Measurements from ENCODE around the gene SFXN5. TPM values are rescaled to one million over a fixed set of nuclear protein-coding genes. Genes with fewer than 3 reads are reported as not detected.

The SFXN5 gene
- total and polyA plus RNA-seq, 2 of the 4 experiments (the other 2 are of a cell fraction): 8.6 to 17.0 TPM

DNA sequence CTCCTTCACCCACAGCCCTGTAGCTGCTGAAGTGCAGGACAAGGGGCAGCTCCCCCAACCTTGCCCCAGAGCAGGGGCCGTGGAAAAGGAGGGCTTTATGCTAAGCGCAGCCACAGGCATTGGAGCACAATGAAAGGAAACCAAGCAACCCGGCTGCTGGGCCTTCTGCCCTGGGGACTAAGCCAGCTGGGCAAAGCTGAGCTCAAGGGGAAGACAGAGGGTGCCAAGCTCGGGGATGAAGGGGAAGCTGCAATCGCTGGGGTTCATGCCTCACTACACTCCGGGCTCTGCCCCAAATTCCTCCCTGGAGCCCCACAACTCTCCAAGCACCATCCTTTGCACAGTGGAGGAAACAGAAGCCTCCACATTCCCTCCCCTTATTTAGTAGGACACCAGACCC is 12.4 kb downstream of the SFXN5 start:
- Histone ChIP-seq H4K5ac (ENCODE audit: low read depth, low read length) (no peak overlapping the region), H2BK20ac (ENCODE audit: low read depth, low read length) (no peak overlapping the region)
- dilution Hi-C loops (cut with HindIII; ENCODE audit: low sequenced_read_pairs, unreplicated experiment): no loop called here

More for the DNA sequence above, 12.4 kb downstream of the SFXN5 start:
- ChIA-PET CTCF (no interaction called here), POLR2A (ENCODE audit: unreplicated experiment) (no interaction called here)
- Histone ChIP-seq H3K9me3 (ENCODE audit: control insufficient read depth, insufficient read depth, low read length) (peaks cover 2% of the 10 kb centered on the region; the same call in 1 of the 2 replicates), H2BK120ac (ENCODE audit: low read depth, low read length) (no peak overlapping the region), H3K27ac (ENCODE audit: insufficient read depth, low read length) (no peak overlapping the region), H3K4me2 (ENCODE audit: low read depth, low read length) (no peak overlapping the region), H3K23ac (ENCODE audit: low read depth, low read length) (no peak overlapping the region), H3K4ac (ENCODE audit: low read depth, low read length) (no peak overlapping the region), H3K56ac (ENCODE audit: extremely low read depth, insufficient read depth, low read length) (no peak overlapping the region), H3K36me3 (ENCODE audit: control insufficient read depth, insufficient read depth, low read length) (peaks cover 6% of the 10 kb centered on the region), H3K27me3 (ENCODE audit: control insufficient read depth, insufficient read depth, low read length) (no peaks in the 10 kb centered on the region), H2AFZ (replicated peaks; ENCODE audit: low read length, poor library complexity) (no peak overlapping the region), H2AK9ac (replicated peaks; ENCODE audit: low read depth, low read length, poor library complexity) (no peak overlapping the region), H3K9ac (ENCODE audit: low read depth, low read length) (no peak overlapping the region), H3K79me1 (ENCODE audit: low read depth in 1 of 2, low read length in 2 of 2) (peaks cover 18 to 45% of the 10 kb centered on the region in 2 experiments), H2BK15ac (ENCODE audit: low read depth, low read length) (no peak overlapping the region), H3K18ac (ENCODE audit: low read depth, low read length) (no peak overlapping the region), H4K20me1 (ENCODE audit: insufficient read depth, low read length) (0 out of 2 replicates have a peak, but pooled peaks cover 3% of the 10 kb centered on the region), H2AK5ac (ENCODE audit: low read depth, low read length) (no peak overlapping the region), H2BK5ac (ENCODE audit: low read depth, low read length, poor library complexity, severe bottlenecking) (no peak overlapping the region), H3K9me1 (ENCODE audit: insufficient read depth, low read length) (peaks cover 6% of the 10 kb centered on the region), H4K8ac (ENCODE audit: low read depth in 2 of 2, low read length in 2 of 2) (no peak overlapping the region), H3K4me1 (ENCODE audit: control insufficient read depth, insufficient read depth, low read length) (peaks cover 9% of the 10 kb centered on the region), H3K14ac (replicated peaks; ENCODE audit: low read depth, low read length) (no peak overlapping the region), H3K4me3 (ENCODE audit: insufficient read depth, low read depth, low read length) (no peak overlapping the region), H4K91ac (ENCODE audit: insufficient read depth, low read depth, low read length) (no peak overlapping the region)
- BruUV-seq (replicated peaks): no TSS peak
- in situ Hi-C loops (cut with MboI; ENCODE audit: low sequenced_read_pairs): no loop called here
- WGBS, 2 experiments (ENCODE audit: extremely low coverage in 2 of 2, insufficient read length in 1 of 2): 100% methylated on average over 1 of the region's 6 CpGs; no CpG with 5 or more reads in 1 of the 2 experiments
- TF ChIP-seq POLR2A (IDR thresholded peaks at IDR 0.05; ENCODE audit: low read depth, low read length) (no peak), NFE2L2 (IDR thresholded peaks at IDR 0.05; ENCODE audit: low read depth, low read length) (no peak), MAFK (IDR thresholded peaks at IDR 0.05; ENCODE audit: low read depth, low read length) (no peak), RAD21 (IDR thresholded peaks at IDR 0.05; ENCODE audit: low read length) (no peak), SMC3 (IDR thresholded peaks at IDR 0.05; ENCODE audit: low read depth, low read length) (no peak), CHD1 (IDR thresholded peaks at IDR 0.05; ENCODE audit: low read depth, low read length) (no peak), RFX5 (IDR thresholded peaks at IDR 0.05; ENCODE audit: low read depth, low read length) (no peak), MAZ (IDR thresholded peaks at IDR 0.05; ENCODE audit: borderline replicate concordance, low read depth, low read length) (no peak), CEBPB (IDR thresholded peaks at IDR 0.05; ENCODE audit: low read depth, low read length) (no peak), FOS (IDR thresholded peaks at IDR 0.05; ENCODE audit: low read depth, low read length) (no peak), BHLHE40 (IDR thresholded peaks at IDR 0.05; ENCODE audit: low read depth, low read length) (no peak), RCOR1 (IDR thresholded peaks at IDR 0.05; ENCODE audit: insufficient replicate concordance, low read length) (no peak), MXI1 (IDR thresholded peaks at IDR 0.05; ENCODE audit: borderline replicate concordance, low read depth, low read length) (no peak)
- TF ChIP-seq, protein P1, sequence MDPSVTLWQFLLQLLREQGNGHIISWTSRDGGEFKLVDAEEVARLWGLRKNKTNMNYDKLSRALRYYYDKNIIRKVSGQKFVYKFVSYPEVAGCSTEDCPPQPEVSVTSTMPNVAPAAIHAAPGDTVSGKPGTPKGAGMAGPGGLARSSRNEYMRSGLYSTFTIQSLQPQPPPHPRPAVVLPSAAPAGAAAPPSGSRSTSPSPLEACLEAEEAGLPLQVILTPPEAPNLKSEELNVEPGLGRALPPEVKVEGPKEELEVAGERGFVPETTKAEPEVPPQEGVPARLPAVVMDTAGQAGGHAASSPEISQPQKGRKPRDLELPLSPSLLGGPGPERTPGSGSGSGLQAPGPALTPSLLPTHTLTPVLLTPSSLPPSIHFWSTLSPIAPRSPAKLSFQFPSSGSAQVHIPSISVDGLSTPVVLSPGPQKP (IDR thresholded peaks at IDR 0.05; ENCODE audit: borderline replicate concordance, low read depth, low read length): no peak
- TF ChIP-seq, protein P2, sequence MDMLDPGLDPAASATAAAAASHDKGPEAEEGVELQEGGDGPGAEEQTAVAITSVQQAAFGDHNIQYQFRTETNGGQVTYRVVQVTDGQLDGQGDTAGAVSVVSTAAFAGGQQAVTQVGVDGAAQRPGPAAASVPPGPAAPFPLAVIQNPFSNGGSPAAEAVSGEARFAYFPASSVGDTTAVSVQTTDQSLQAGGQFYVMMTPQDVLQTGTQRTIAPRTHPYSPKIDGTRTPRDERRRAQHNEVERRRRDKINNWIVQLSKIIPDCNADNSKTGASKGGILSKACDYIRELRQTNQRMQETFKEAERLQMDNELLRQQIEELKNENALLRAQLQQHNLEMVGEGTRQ (IDR thresholded peaks at IDR 0.05; ENCODE audit: low read depth, low read length): no peak
- TF ChIP-seq, protein P3, sequence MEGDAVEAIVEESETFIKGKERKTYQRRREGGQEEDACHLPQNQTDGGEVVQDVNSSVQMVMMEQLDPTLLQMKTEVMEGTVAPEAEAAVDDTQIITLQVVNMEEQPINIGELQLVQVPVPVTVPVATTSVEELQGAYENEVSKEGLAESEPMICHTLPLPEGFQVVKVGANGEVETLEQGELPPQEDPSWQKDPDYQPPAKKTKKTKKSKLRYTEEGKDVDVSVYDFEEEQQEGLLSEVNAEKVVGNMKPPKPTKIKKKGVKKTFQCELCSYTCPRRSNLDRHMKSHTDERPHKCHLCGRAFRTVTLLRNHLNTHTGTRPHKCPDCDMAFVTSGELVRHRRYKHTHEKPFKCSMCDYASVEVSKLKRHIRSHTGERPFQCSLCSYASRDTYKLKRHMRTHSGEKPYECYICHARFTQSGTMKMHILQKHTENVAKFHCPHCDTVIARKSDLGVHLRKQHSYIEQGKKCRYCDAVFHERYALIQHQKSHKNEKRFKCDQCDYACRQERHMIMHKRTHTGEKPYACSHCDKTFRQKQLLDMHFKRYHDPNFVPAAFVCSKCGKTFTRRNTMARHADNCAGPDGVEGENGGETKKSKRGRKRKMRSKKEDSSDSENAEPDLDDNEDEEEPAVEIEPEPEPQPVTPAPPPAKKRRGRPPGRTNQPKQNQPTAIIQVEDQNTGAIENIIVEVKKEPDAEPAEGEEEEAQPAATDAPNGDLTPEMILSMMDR (conservative IDR thresholded peaks at IDR 0.05; ENCODE audit: low read depth, low read length): no peak
- intact Hi-C loops (cut with micrococcal nuclease): no loop called here
- no peak for ATAC-seq (ENCODE audit: low read depth)
- DNase-seq: no peak

Data from IMR-90 (cell line).